Epithelial cell of esophagus (primary cell): ENCODE measurements around the gene KRT32.

ENCODE experiments used
- DNase-seq: peaks from one replicate; pipeline ENCODE4 v3.0.0; 2010; ENCODE audit warnings: low read depth
- H3K4me3 ChIP-seq: 2 replicates; pipeline ENCODE4 v1.5.1; 2011; ENCODE audit warnings: mild to moderate bottlenecking, low read length, control low read depth
- CTCF ChIP-seq: IDR thresholded peaks from 2 replicates; pipeline ENCODE4 v1.5.1; 2011; ENCODE audit warnings: low read depth, mild to moderate bottlenecking, low read length, control low read depth, inconsistent platforms; ENCODE audit not compliant: insufficient read depth; ENCODE audit errors: missing control alignments

The KRT32 gene

GRCh38 chr17:41421617-41422016, 45.6 kb downstream of the KRT32 start:
- no peak for DNase-seq
- no peak overlapping the region for H3K4me3 ChIP-seq
- no peak for TF ChIP-seq CTCF

- DNase-seq: peak; percentile 92
- TF ChIP-seq CTCF: no peak
These were observed 46.1 kb downstream of the KRT32 start for GRCh38 chr17:41421116-41421515.

GRCh38 chr17:41420134-41420533, 47.1 kb downstream of the KRT32 start:
- DNase-seq: peak; percentile 89
- no peak for TF ChIP-seq CTCF

More at GRCh38 chr17:41421116-41421515, 46.1 kb downstream of the KRT32 start:
- H3K4me3 ChIP-seq: no peak overlapping the region

GRCh38 chr17:41419716-41420115, 47.5 kb downstream of the KRT32 start:
- no peak for TF ChIP-seq CTCF
- DNase-seq: peak; percentile 40
- H3K4me3 ChIP-seq: no peak overlapping the region

More at GRCh38 chr17:41420134-41420533, 47.1 kb downstream of the KRT32 start:
- H3K4me3 ChIP-seq: no peak overlapping the region

- no peak for TF ChIP-seq CTCF
- DNase-seq: no peak
- no peak overlapping the region for H3K4me3 ChIP-seq
These were observed 48.9 kb downstream of the KRT32 start for GRCh38 chr17:41418116-41418860.

- TF ChIP-seq CTCF: peak; percentile 49
- no peak overlapping the region for H3K4me3 ChIP-seq
- peak; percentile 88 for DNase-seq
These were observed 49.6 kb downstream of the KRT32 start for GRCh38 chr17:41417576-41418015.

GRCh38 chr17:41417127-41417526, 50.1 kb downstream of the KRT32 start:
- no peak overlapping the region for H3K4me3 ChIP-seq
- no peak for DNase-seq
- no peak for TF ChIP-seq CTCF
